Suprapubic skin (tissue), 4 donors: ENCODE data around the gene SLC25A36. TPM values are rescaled to one million over a fixed set of nuclear protein-coding genes. Genes with fewer than 3 reads are reported as not detected.
"Not testable (repeated sequence)": the region's sequence is repeated elsewhere in the genome, so short reads cannot be mapped to it uniquely, and the experiment has no call there.

Source experiments
- DNase-seq, 2 donors: peaks; one replicate each; pipeline ENCODE4 v3.0.0-alpha.2; 2019; ENCODE audit warnings: low spot score in 2 of 2
- H3K27ac ChIP-seq: fragments of 200-600 bp; sonication (generic); one replicate; pipeline ENCODE4 v1.5.1; 2019
- H3K27me3 ChIP-seq: fragments of 200-600 bp; sonication (generic); one replicate; pipeline ENCODE4 v1.5.1; 2019
- H3K36me3 ChIP-seq: fragments of 200-600 bp; sonication (generic); one replicate; pipeline ENCODE4 v1.5.1; 2019
- H3K4me1 ChIP-seq: fragments of 200-600 bp; sonication (generic); one replicate; pipeline ENCODE4 v1.5.1; 2019
- H3K4me3 ChIP-seq: fragments of 200-600 bp; sonication (generic); one replicate; pipeline ENCODE4 v1.5.1; 2019; ENCODE audit warnings: mild to moderate bottlenecking
- H3K9me3 ChIP-seq: fragments of 200-600 bp; sonication (generic); one replicate; pipeline ENCODE4 v1.5.1; 2019
- CTCF ChIP-seq, 2 donors: fragments of 200-600 bp in 1 of 2; fragments of 450-650 bp in 1 of 2; sonication (generic) in 1 of 2; IDR thresholded peaks; one replicate each; pipeline ENCODE4 v1.5.1; 2016 to 2019; ENCODE audit warnings: antibody characterized with exemption in 2 of 2, mild to moderate bottlenecking in 1 of 2, moderate library complexity in 1 of 2
- EP300 ChIP-seq: sonication (generic); formaldehyde crosslinking; IDR thresholded peaks from one replicate; pipeline ENCODE4 v1.6.1; 2017; ENCODE audit warnings: antibody characterized with exemption
- POLR2A ChIP-seq, 2 donors: fragments of 450-650 bp; IDR thresholded peaks; one replicate each; pipeline ENCODE4 v1.6.1; 2017; ENCODE audit warnings: antibody characterized with exemption in 2 of 2, mild to moderate bottlenecking in 2 of 2, moderate library complexity in 2 of 2
- POLR2AphosphoS5 ChIP-seq, 3 donors: sonication (generic); formaldehyde crosslinking; IDR thresholded peaks; one replicate each; pipeline ENCODE4 v1.6.1; 2017; ENCODE audit warnings: antibody characterized with exemption in 3 of 3
- whole genome bisulfite sequencing: methylation state at CpG from one replicate; pipeline ENCODE4 v1.1.5; 2018; 5-methylcytosine and 5-hydroxymethylcytosine counted together
- total RNA-seq, 4 donors: library from RNA; depleted of rRNA; stranded (reverse); fragments of >200 nt; gene quantifications; one replicate each; pipeline ENCODE4 v1.1.0, GENCODE V29; 2016

Gene SLC25A36
- total RNA-seq, 4 donors from 2014 or later = 28.2 to 89.6 (median 43.1) TPM

GRCh38 chr3:140956058-140956835 lies 14.6 kb downstream of the SLC25A36 start:
- H3K36me3 ChIP-seq = peaks cover 7% of the 10 kb centered on the region
- 85% methylated on average over 5 of the region's 5 CpGs for WGBS
- H3K9me3 ChIP-seq = no peaks in the 10 kb centered on the region
- H3K4me1 ChIP-seq = peaks cover 12% of the 10 kb centered on the region
- H3K4me3 ChIP-seq = no peak overlapping the region
- no peak for DNase-seq
- H3K27me3 ChIP-seq = no peaks in the 10 kb centered on the region
- no peak for TF ChIP-seq POLR2A (IDR thresholded peaks at IDR 0.05)
- no peak for TF ChIP-seq POLR2AphosphoS5 (IDR thresholded peaks at IDR 0.05)
- no peak for TF ChIP-seq EP300
- TF ChIP-seq CTCF (IDR thresholded peaks at IDR 0.05) = no peak
- no peak overlapping the region for H3K27ac ChIP-seq

- no peak for DNase-seq
- TF ChIP-seq EP300 = no peak
- TF ChIP-seq POLR2A (IDR thresholded peaks at IDR 0.05) = no peak
- no peak for TF ChIP-seq POLR2AphosphoS5 (IDR thresholded peaks at IDR 0.05)
- no peak for TF ChIP-seq CTCF (IDR thresholded peaks at IDR 0.05)
Observed at GRCh38 chr3:140972833-140973232, 31.2 kb downstream of the SLC25A36 start.

GRCh38 chr3:140974900-140975299 lies 33.3 kb downstream of the SLC25A36 start:
- Histone ChIP-seq H3K27ac (no peak overlapping the region), H3K4me1 (no peaks in the 10 kb centered on the region), H3K27me3 (no peaks in the 10 kb centered on the region), H3K9me3 (no peaks in the 10 kb centered on the region), H3K4me3 (no peak overlapping the region), H3K36me3 (peaks cover 53% of the 10 kb centered on the region)
- TF ChIP-seq EP300 (no peak), POLR2AphosphoS5 (IDR thresholded peaks at IDR 0.05) (no peak), POLR2A (IDR thresholded peaks at IDR 0.05) (no peak), CTCF (IDR thresholded peaks at IDR 0.05) (no peak)
- DNase-seq = no peak

More at GRCh38 chr3:140972833-140973232, 31.2 kb downstream of the SLC25A36 start:
- no peaks in the 10 kb centered on the region for H3K4me1 ChIP-seq
- H3K9me3 ChIP-seq = no peaks in the 10 kb centered on the region
- no peaks in the 10 kb centered on the region for H3K27me3 ChIP-seq
- H3K4me3 ChIP-seq = no peak overlapping the region
- no peak overlapping the region for H3K27ac ChIP-seq
- peaks cover 52% of the 10 kb centered on the region for H3K36me3 ChIP-seq

GRCh38 chr3:140980663-140981062 lies 39.0 kb downstream of the SLC25A36 start:
- H3K4me3 ChIP-seq = no peak overlapping the region
- TF ChIP-seq POLR2A (IDR thresholded peaks at IDR 0.05) = no peak
- TF ChIP-seq POLR2AphosphoS5 (IDR thresholded peaks at IDR 0.05) = no peak
- no peak for TF ChIP-seq EP300
- no peak for TF ChIP-seq CTCF (IDR thresholded peaks at IDR 0.05)
- H3K27me3 ChIP-seq = no peaks in the 10 kb centered on the region
- no peak for DNase-seq
- H3K9me3 ChIP-seq = peaks cover 5% of the 10 kb centered on the region
- H3K27ac ChIP-seq = no peak overlapping the region
- 69% methylated on average over 4 of the region's 4 CpGs for WGBS
- peaks cover 22% of the 10 kb centered on the region for H3K36me3 ChIP-seq
- no peaks in the 10 kb centered on the region for H3K4me1 ChIP-seq

- not testable (repeated sequence) for H3K4me3 ChIP-seq, H3K27me3 ChIP-seq, H3K4me1 ChIP-seq, DNase-seq, H3K36me3 ChIP-seq, H3K27ac ChIP-seq, H3K9me3 ChIP-seq
- 98% methylated on average over 5 of the region's 5 CpGs for WGBS
Observed at GRCh38 chr3:140987792-140988191, 46.2 kb downstream of the SLC25A36 start.

GRCh38 chr3:140994316-140994715 lies 52.7 kb downstream of the SLC25A36 start:
- no peak for DNase-seq
- Histone ChIP-seq H3K4me1 (no peaks in the 10 kb centered on the region), H3K27ac (no peak overlapping the region), H3K9me3 (no peaks in the 10 kb centered on the region), H3K4me3 (no peak overlapping the region), H3K27me3 (no peaks in the 10 kb centered on the region), H3K36me3 (no peaks in the 10 kb centered on the region)
- WGBS = 92% methylated on average over 1 of the region's 1 CpG
- TF ChIP-seq EP300 (no peak), POLR2A (IDR thresholded peaks at IDR 0.05) (no peak), CTCF (IDR thresholded peaks at IDR 0.05) (no peak), POLR2AphosphoS5 (IDR thresholded peaks at IDR 0.05) (no peak)

- not testable (repeated sequence) for H3K4me1 ChIP-seq, H3K4me3 ChIP-seq, H3K36me3 ChIP-seq, H3K27me3 ChIP-seq, DNase-seq, H3K27ac ChIP-seq, H3K9me3 ChIP-seq
- WGBS = 95% methylated on average over 2 of the region's 2 CpGs
Observed at GRCh38 chr3:140994861-140995260, 53.2 kb downstream of the SLC25A36 start.
